Measurements from ENCODE around the gene ZYX.
"Not testable (repeated sequence)": the region's sequence is repeated elsewhere in the genome, so short reads cannot be mapped to it uniquely, and the experiment has no call there.

The ZYX gene

DNA sequence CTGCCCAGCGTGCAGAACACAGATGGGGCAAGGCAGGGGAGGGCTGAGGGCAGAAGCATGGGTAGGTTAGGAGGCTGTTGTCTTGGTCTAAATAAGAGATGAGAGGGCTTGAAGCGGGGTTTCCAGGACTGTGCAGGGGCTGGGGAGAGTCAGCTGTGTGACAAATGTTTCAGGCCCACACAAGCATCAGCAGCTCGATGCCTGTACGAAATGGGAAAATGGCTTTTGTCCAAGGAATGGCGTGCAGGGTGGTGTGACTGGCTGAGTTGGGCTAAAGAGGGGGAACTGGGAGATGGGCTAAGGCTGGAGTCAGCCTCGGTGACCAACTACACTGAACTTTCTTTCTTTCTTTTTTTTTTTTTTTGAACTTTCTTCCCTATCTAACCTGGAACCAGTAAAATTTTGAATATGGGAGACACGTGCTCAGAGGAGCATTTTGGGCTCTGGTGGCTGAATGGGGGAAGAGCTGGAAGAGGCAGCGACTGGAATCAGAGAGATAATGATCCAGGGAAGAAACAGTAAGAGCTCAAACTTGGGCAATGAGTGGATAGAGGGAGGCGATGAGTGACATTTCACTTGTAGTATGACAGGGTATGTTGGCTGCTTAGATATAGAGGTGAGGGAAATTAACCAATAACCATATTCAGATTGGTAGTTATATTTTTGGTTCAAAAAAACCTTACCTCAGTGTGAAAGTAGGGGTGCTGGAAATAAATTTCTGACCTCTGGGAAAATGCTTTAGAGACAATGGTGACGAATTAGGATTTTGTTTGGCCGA lies 37.7 kb downstream of the ZYX start:
- no peak for DNase-seq (ENCODE audit: low read depth)

DNA sequence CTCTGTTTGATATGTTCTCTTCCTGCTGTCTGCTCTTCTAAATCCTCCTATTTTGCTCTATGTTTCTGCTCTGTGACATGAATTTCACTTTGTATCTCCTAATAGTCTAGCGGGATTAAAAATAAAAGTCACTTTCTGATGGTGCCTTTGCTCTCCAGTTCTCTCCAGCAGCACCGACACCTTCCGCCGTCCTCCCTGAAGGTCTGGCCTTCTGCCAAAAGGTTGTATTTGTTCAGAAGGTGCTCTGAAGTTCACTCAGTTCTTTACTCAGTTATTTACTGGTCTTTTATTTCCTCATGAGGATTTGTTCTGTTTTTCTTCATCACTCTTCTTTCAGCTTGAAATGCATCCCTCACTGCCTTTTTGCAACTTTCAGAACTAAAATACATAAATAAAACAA lies 38.7 kb downstream of the ZYX start:
- no peak for DNase-seq (ENCODE audit: low read depth)

DNA sequence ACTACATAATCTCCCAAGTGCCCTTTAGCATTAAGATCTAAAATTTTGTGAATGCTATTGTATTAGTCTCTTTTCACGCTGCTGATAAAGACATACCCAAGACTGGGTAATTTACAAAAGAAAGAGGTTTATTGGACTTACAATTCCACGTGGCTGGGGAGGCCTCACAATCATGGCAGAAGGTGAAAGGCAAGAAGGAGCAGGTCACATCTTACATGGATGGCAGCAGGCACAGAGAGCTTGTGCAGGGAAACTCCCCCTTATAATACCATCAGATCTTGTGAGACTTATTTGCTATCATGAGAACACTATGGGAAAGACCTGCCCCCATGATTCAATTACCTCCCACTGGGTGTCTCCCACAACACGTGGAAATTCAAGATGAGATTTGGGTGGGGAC lies 39.5 kb downstream of the ZYX start:
- not testable (repeated sequence) for DNase-seq (ENCODE audit: low read depth)

DNA sequence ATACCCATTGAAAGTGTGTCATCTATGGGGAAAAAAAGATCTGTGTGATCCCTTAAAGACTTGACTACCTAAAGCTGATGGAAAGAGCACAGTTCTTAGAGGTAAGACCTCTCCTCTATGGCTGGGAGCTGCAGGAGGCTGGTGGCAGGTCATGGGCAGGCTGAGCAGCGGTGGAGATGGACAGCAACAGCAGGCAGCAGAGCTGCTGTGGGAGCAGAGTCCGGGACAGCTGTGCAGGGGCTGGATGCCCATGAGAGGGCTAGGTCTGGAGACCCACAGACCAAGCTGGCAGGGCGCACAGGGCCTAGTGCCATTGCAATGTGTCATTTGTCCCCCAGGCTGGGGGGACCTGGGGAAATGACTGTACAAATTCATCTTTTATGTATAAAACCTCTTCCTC lies 40.9 kb downstream of the ZYX start:
- DNase-seq (ENCODE audit: low read depth): no peak

DNA sequence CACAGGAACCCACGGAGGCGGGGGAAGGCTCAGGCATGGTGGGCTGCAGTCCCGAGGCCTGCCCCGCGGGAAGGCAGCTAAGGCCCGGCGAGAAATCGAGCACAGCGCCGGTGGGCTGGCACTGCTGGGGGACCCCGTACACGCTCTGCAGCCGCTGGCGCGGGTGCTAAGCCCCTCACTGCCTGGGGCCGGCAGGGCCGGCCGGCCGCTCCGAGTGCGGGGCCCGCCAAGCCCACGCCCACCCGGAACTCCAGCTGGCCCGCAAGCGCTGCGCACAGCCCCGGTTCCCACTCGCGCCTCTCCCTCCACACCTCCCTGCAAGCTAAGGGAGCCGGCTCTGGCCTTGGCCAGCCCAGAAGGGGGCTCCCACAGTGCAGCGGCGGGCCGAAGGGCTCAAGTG lies 43.3 kb downstream of the ZYX start:
- DNase-seq (ENCODE audit: low read depth): not testable (repeated sequence)

DNA sequence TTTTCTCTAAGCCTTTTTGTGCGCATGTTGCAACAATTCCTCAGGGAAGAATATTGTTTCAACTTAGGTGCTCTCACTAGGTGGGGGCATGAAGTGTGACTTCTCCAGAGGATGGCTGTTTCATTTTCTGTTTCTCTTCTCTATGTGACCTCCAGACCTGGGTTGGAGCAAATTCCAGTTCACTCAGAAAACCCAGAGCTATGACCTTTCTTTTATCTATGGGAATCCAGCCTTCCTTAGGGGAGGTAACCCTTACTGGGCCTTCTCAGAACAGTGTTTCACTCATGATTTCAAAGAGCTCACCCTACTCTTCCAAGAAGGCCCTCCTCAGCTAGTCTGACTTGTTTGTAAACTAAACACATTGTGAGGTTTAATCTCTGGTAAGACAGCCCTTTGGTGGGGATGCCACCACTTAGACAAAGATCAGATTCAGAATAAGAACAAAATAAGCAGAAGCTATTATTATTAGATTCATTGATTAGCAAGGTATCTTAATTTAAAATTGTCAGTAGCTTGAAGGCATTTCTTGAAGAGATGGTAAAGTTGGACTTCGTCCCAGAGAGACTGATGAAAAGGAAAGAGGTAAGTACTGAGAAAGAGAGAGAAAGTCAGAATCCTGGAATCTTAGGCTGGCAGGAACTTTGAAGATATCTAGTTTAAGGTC lies 45.5 kb downstream of the ZYX start:
- no peak for DNase-seq (ENCODE audit: low read depth)

DNA sequence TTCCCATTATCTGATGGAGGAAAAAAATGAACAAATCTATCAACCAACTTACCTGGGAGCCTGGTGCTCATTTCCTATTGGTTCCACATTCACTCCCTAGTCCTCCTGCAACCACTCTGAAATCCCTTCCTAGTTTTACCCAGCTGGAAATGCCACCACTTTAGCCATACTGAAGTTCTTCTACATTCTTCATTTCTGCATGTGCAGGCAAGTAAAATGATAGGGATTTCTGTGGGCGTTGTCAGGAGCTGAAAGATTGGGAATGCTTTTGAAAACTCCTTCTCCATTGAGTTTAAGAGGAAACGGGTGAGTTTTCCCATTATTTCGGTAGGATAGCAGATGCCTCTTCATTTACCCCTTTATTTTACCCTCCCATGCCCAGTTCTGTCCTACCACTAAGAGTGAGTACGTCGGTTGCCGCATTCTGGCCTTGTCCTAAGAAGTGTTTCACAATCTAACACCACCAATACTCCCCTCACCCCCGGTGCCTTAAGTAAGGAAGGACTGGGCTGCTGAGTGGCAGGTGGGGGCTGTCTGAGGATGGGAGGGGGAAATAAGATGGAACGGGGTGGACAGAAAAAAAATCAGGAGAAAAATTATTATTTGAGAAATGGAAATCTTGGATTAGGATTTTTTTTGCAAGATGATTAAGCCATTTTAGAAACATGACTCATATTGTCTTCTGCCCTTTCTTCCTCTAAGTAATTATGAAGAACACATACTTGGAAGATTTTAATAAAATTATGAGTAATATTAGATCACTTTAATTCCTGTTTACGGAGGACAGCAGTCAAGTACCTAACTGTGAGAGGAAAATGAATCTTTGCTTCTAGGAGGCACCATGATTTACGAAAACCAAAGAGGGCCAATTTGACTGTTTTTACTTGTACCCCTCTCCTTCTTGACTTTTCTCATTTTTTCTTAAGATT lies 48.9 kb downstream of the ZYX start:
- no peak for DNase-seq (ENCODE audit: low read depth)

DNA sequence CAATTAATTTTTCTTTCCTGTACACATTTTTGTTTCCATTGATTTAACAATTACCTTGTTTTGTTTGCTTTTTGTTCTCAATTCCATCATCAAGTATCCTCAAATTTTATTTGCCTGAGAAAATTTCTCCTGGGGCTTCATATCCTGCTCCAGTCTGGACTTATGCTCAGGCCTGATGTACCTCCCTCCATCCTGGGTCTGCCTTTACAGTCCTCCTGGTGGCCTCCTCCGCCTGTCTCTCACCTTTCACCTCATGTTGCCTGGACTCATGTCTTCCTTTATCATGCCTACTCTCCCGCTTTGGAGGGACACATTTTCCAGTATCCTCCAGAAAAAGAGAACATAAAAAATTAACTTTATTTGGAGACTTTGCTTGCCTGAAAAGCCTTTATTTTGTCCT lies 50.0 kb downstream of the ZYX start:
- DNase-seq (ENCODE audit: low read depth): no peak

DNA sequence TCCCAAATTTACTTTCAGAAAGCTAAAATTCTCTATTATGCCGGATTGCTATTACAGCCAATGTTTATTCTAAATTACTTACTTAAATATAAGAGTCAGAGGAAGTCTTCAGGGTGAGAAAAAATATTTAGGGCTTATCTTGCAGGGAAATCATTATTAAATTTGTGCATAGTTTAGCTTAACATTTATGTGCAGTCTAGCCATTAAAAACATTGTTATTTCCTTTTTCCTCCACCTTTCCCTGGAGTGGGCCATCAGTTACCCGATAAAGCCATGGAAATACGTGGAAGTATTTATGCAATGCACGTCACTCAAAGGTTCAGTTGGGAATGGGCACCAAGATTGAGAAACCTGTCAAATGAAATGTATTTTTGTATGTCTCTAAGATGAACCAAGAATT lies 52.6 kb downstream of the ZYX start:
- no peak for DNase-seq (ENCODE audit: low read depth)

DNA sequence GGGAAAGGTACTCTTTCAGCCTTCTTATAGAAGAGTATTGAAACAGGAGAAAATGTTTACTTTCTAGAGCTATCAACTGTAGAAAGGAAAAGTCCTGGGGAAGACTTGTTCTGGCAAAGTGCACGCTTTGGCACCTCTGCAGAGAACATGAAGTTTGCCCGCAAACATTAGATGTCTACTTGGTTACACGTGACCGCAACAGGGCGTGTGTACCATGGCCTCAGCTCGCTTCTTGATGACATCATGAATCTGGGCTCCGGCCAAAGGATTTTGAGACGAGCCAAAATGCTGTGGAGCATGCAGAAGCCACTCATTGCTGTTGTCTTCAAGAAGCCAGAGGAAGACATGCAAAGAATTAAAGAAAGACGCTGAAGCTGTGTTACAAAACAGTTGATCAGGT lies 53.5 kb downstream of the ZYX start:
- DNase-seq (ENCODE audit: low read depth): no peak

DNA sequence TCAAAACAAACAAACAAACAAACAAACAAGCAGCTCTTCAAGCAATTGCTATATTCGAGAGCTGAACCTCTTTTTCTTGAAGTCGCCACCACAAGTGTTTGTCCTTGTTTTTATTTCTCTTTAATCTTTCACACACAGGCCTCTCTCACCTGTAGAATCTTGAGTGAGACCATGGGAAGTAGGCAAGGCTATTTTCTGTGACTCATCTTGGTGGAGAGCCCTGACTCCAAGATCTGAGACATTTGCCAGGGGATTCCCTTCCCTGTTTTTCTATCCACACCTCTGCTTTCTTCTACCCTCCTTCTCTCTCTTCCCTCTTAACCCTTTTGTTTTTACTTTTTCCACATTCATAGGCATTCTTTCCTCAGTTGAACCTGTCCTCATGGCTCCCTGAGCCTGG lies 54.1 kb downstream of the ZYX start:
- DNase-seq (ENCODE audit: low read depth): no peak

DNA sequence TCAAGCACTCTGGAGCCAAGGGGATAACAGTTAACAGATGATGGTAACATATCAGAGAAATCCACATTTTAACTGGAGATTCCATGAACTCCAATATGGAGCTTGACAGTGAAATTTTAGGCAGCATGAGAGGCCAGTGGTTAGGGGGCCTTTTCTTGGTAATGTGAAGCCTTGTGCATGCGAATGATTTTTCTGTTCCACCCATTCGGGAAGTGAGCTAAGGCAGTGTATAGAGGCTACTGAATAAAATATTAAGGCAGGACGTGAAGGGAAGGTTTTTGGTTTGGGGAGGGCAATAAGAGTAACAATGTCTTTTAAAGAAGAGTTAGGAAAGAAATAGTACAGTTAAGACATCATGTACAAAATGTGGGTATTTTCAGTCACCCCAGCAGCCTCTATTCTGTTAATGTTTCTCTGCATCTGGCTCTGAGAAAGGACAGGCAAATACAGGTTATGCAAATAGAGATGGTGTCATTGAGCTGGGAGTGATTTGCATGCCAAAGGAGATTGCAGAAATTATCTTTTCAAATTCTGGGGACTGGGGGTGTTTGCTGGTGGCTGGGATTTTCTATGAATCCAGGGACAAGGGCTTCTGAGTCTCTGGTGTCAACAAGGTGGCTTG lies 55.3 kb downstream of the ZYX start:
- DNase-seq (ENCODE audit: low read depth): no peak

DNA sequence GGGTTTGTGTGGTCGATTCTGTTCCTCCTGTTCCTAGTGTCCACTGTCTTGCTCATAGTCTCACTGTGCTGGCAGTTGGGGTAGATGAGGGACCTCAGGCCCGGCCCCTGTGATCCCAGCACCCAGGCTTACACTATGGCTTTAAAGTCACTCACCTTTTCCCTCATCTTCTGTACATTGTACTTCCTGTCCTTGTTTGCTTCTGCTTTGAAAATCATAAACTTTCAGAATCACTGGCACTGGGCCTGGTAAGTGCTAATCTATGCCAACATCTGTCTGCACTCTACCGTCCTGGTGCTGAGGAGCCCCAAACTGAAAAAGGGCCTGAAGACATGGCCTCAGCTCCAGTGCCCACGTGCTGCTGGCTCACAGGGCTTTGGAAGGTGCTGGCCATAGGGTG lies 56.4 kb downstream of the ZYX start:
- no peak for DNase-seq (ENCODE audit: low read depth)

DNA sequence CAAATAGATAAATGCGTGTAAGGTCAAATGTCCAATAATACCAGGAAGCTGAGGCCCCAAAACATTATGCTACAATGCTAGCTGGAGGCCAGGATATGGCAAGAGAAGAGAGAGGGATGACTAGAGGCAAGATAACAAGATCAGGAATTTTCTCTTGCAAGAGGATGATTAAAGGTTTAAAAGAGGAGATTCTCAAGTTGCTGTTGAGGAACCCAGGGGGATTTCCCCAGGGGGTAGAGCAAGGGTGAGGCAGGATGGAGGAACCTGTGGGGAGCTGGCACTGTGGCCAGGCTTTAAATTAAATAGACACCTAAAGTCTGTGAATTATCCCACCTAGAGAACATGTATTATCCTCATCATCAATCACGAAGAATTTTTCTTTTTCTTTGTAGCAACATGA lies 58.7 kb downstream of the ZYX start:
- no peak for DNase-seq (ENCODE audit: low read depth)
